Suprapubic skin (tissue), 4 donors: ENCODE data around the gene MMD. TPM values are rescaled to one million over a fixed set of nuclear protein-coding genes. Genes with fewer than 3 reads are reported as not detected.

Experiments
- DNase-seq, 2 donors: peaks; one replicate each; pipeline ENCODE4 v3.0.0-alpha.2; 2019; ENCODE audit warnings: low spot score in 2 of 2
- H3K27ac ChIP-seq: fragments of 200-600 bp; sonication (generic); one replicate; pipeline ENCODE4 v1.5.1; 2019
- H3K27me3 ChIP-seq: fragments of 200-600 bp; sonication (generic); one replicate; pipeline ENCODE4 v1.5.1; 2019
- H3K36me3 ChIP-seq: fragments of 200-600 bp; sonication (generic); one replicate; pipeline ENCODE4 v1.5.1; 2019
- H3K4me1 ChIP-seq: fragments of 200-600 bp; sonication (generic); one replicate; pipeline ENCODE4 v1.5.1; 2019
- H3K4me3 ChIP-seq: fragments of 200-600 bp; sonication (generic); one replicate; pipeline ENCODE4 v1.5.1; 2019; ENCODE audit warnings: mild to moderate bottlenecking
- H3K9me3 ChIP-seq: fragments of 200-600 bp; sonication (generic); one replicate; pipeline ENCODE4 v1.5.1; 2019
- CTCF ChIP-seq, 2 donors: fragments of 200-600 bp in 1 of 2; fragments of 450-650 bp in 1 of 2; sonication (generic) in 1 of 2; IDR thresholded peaks; one replicate each; pipeline ENCODE4 v1.5.1; 2016 to 2019; ENCODE audit warnings: antibody characterized with exemption in 2 of 2, mild to moderate bottlenecking in 1 of 2, moderate library complexity in 1 of 2
- EP300 ChIP-seq: sonication (generic); formaldehyde crosslinking; IDR thresholded peaks from one replicate; pipeline ENCODE4 v1.6.1; 2017; ENCODE audit warnings: antibody characterized with exemption
- POLR2A ChIP-seq, 2 donors: fragments of 450-650 bp; IDR thresholded peaks; one replicate each; pipeline ENCODE4 v1.6.1; 2017; ENCODE audit warnings: antibody characterized with exemption in 2 of 2, mild to moderate bottlenecking in 2 of 2, moderate library complexity in 2 of 2
- POLR2AphosphoS5 ChIP-seq, 3 donors: sonication (generic); formaldehyde crosslinking; IDR thresholded peaks; one replicate each; pipeline ENCODE4 v1.6.1; 2017; ENCODE audit warnings: antibody characterized with exemption in 3 of 3
- WGBS: methylation state at CpG from one replicate; pipeline ENCODE4 v1.1.5; 2018; 5-methylcytosine and 5-hydroxymethylcytosine counted together
- total RNA-seq, 4 donors: library from RNA; depleted of rRNA; stranded (reverse); fragments of >200 nt; gene quantifications; one replicate each; pipeline ENCODE4 v1.1.0, GENCODE V29; 2016

The MMD gene
- total RNA-seq, 4 donors from 2014 or later, result 7.8 to 14.1 (median 9.4) TPM

- Histone ChIP-seq H3K4me3 (no peak overlapping the region), H3K27ac (no peak overlapping the region), H3K27me3 (no peaks in the 10 kb centered on the region), H3K36me3 (no peaks in the 10 kb centered on the region), H3K9me3 (no peaks in the 10 kb centered on the region), H3K4me1 (no peaks in the 10 kb centered on the region)
- 93% methylated on average over 2 of the region's 2 CpGs for WGBS
- TF ChIP-seq CTCF (IDR thresholded peaks at IDR 0.05) (no peak), POLR2A (IDR thresholded peaks at IDR 0.05) (no peak), EP300 (no peak), POLR2AphosphoS5 (IDR thresholded peaks at IDR 0.05) (no peak)
- no peak for DNase-seq
Observed at GRCh38 chr17:55354941-55355340, 66.7 kb downstream of the MMD start.

- H3K36me3 ChIP-seq, result no peaks in the 10 kb centered on the region
- no peaks in the 10 kb centered on the region for H3K9me3 ChIP-seq
- no peak overlapping the region for H3K4me3 ChIP-seq
- H3K27ac ChIP-seq, result no peak overlapping the region
- 78% methylated on average over 1 of the region's 1 CpG for WGBS
- no peak for TF ChIP-seq CTCF (IDR thresholded peaks at IDR 0.05)
- TF ChIP-seq EP300, result no peak
- no peak for TF ChIP-seq POLR2AphosphoS5 (IDR thresholded peaks at IDR 0.05)
- no peak for TF ChIP-seq POLR2A (IDR thresholded peaks at IDR 0.05)
- H3K27me3 ChIP-seq, result no peaks in the 10 kb centered on the region
- DNase-seq, result no peak
- H3K4me1 ChIP-seq, result no peaks in the 10 kb centered on the region
Observed at GRCh38 chr17:55354010-55354409, 67.6 kb downstream of the MMD start.

GRCh38 chr17:55351226-55351625 is 70.4 kb downstream of the MMD start:
- Histone ChIP-seq H3K36me3 (no peaks in the 10 kb centered on the region), H3K4me1 (no peaks in the 10 kb centered on the region), H3K27ac (no peak overlapping the region), H3K4me3 (no peak overlapping the region), H3K9me3 (no peaks in the 10 kb centered on the region), H3K27me3 (no peaks in the 10 kb centered on the region)
- no peak for DNase-seq
- 89% methylated on average over 1 of the region's 1 CpG for WGBS
- TF ChIP-seq POLR2A (IDR thresholded peaks at IDR 0.05), result no peak
- TF ChIP-seq POLR2AphosphoS5 (IDR thresholded peaks at IDR 0.05), result no peak

- H3K4me1 ChIP-seq, result no peaks in the 10 kb centered on the region
- no peaks in the 10 kb centered on the region for H3K27me3 ChIP-seq
- H3K4me3 ChIP-seq, result no peak overlapping the region
- TF ChIP-seq POLR2AphosphoS5 (IDR thresholded peaks at IDR 0.05), result no peak
- no peak for TF ChIP-seq CTCF (IDR thresholded peaks at IDR 0.05)
- TF ChIP-seq POLR2A (IDR thresholded peaks at IDR 0.05), result no peak
- no peak for TF ChIP-seq EP300
- H3K27ac ChIP-seq, result no peak overlapping the region
- no peak for DNase-seq
- H3K36me3 ChIP-seq, result no peaks in the 10 kb centered on the region
- 49% methylated on average over 2 of the region's 2 CpGs for WGBS
- H3K9me3 ChIP-seq, result no peaks in the 10 kb centered on the region
Observed at GRCh38 chr17:55350825-55351205, 70.8 kb downstream of the MMD start.

GRCh38 chr17:55348749-55349354 is 72.8 kb downstream of the MMD start:
- Histone ChIP-seq H3K9me3 (no peaks in the 10 kb centered on the region), H3K27me3 (no peaks in the 10 kb centered on the region), H3K4me3 (no peak overlapping the region), H3K36me3 (no peaks in the 10 kb centered on the region), H3K4me1 (no peaks in the 10 kb centered on the region), H3K27ac (no peak overlapping the region)
- WGBS, result 17% methylated on average over 10 of the region's 10 CpGs
- no peak for TF ChIP-seq EP300
- peak; percentile 72 to 79 for TF ChIP-seq CTCF (IDR thresholded peaks at IDR 0.05)
- DNase-seq, result no peak

GRCh38 chr17:55347341-55347740 is 74.3 kb downstream of the MMD start:
- H3K9me3 ChIP-seq, result no peaks in the 10 kb centered on the region
- no peaks in the 10 kb centered on the region for H3K36me3 ChIP-seq
- no peak overlapping the region for H3K27ac ChIP-seq
- H3K4me1 ChIP-seq, result no peaks in the 10 kb centered on the region
- no peak for TF ChIP-seq CTCF (IDR thresholded peaks at IDR 0.05)
- TF ChIP-seq POLR2A (IDR thresholded peaks at IDR 0.05), result no peak
- TF ChIP-seq EP300, result no peak
- no peak for TF ChIP-seq POLR2AphosphoS5 (IDR thresholded peaks at IDR 0.05)
- 46% methylated on average over 2 of the region's 2 CpGs for WGBS
- H3K27me3 ChIP-seq, result no peaks in the 10 kb centered on the region
- no peak for DNase-seq
- H3K4me3 ChIP-seq, result no peak overlapping the region
